PC-9 (cell line): ENCODE results near the gene RANBP10.

ENCODE experiments used
- CTCF ChIP-seq: fragments of 200-600 bp; sonication (generic); conservative IDR thresholded peaks from 2 replicates; pipeline ENCODE4 v1.6.1; 2017; ENCODE audit warnings: mixed run types, antibody characterized with exemption, mild to moderate bottlenecking, moderate library complexity
- EZH2 ChIP-seq: fragments of 200-600 bp; sonication (generic); IDR thresholded peaks from 2 replicates; pipeline ENCODE4 v1.8.0; 2017; ENCODE audit warnings: antibody characterized with exemption, low read depth

DNA sequence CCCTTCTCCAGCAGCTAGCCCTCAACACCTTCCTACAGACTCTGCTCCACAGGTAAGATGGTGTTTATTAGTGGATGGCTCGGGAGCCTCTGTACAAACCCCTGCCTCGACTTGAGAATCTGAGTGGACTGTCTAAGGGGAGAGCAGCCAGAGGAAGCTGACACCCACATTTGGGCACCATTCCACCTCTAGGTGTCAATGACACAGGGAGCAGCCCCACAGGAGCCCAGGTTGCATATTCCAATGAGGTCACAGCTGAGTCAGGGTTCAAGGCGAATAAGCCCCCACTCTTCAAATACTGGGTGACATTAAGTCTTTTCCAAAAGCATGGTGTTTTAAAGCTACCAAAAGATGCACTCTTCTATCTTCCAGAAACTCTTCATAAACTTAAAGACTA, 31.9 kb downstream of the RANBP10 start:
- no peak for TF ChIP-seq EZH2
- no peak for TF ChIP-seq CTCF
